Effector memory CD8-positive, alpha-beta T cell (primary cell): ENCODE measurements around the gene NTRK1.

Experiments used
- ATAC-seq: fragments of 150-1000 bp; cut with Tn5 transposase; replicated peaks from 2 replicates; pipeline ENCODE4 v1.10.0; 2021; ENCODE audit warnings: mild to moderate bottlenecking, moderate library complexity
- DNase-seq, 3 experiments: peaks; one replicate each; pipeline ENCODE4 v3.0.0; 2021
- H3K27ac Mint-ChIP-seq, 2 donors: one replicate each; pipeline ENCODE4 v1.8.0; 2022; ENCODE audit warnings: mild to moderate bottlenecking in 2 of 2, mixed read lengths in 2 of 2, moderate library complexity in 2 of 2
- H3K27me3 Mint-ChIP-seq, 2 donors: one replicate each; pipeline ENCODE4 v1.8.0; 2022; ENCODE audit warnings: mixed read lengths in 2 of 2
- H3K36me3 Mint-ChIP-seq: one replicate; pipeline ENCODE4 v1.8.0; 2022; ENCODE audit warnings: mild to moderate bottlenecking, moderate library complexity, mixed read lengths; ENCODE audit not compliant: insufficient read depth
- H3K4me1 Mint-ChIP-seq, 2 donors: one replicate each; pipeline ENCODE4 v1.8.0; 2022; ENCODE audit warnings: low read depth in 2 of 2, mixed read lengths in 2 of 2
- H3K4me3 Mint-ChIP-seq, 2 donors: one replicate each; pipeline ENCODE4 v1.8.0; 2022; ENCODE audit warnings: mild to moderate bottlenecking in 2 of 2, mixed read lengths in 2 of 2, moderate library complexity in 2 of 2
- H3K9me3 Mint-ChIP-seq, 2 donors: one replicate each; pipeline ENCODE4 v1.8.0; 2022; ENCODE audit warnings: mixed read lengths in 2 of 2
- total RNA-seq, 9 experiments: gene quantifications; one replicate each; lab custom pipeline; 2026; lab: John Stamatoyannopoulos, UW

The NTRK1 gene
- total RNA-seq = 0.12 to 11.1 (median 2.7) reads per million in 9 experiments

GRCh38 chr1:156860628-156861423 lies at the start of gene NTRK1:
Gene NTRK1, plus strand, starts transcription at chr1:156860865. Its CDS starts 70 bp downstream, at chr1:156860935.
- peaks cover 11 to 16% of the 10 kb centered on the region in 2 donors for H3K4me1 Mint-ChIP-seq
- H3K27ac Mint-ChIP-seq = no peak within 1 kb of the TSS
- peak; percentile 83 for ATAC-seq
- H3K27me3 Mint-ChIP-seq = peaks cover 52 to 60% of the 10 kb centered on the region in 2 donors
- no peaks in the 10 kb centered on the region for H3K36me3 Mint-ChIP-seq
- H3K9me3 Mint-ChIP-seq = no peaks in the 10 kb centered on the region
- peak within 1 kb of the TSS; percentile 73 to 93 for H3K4me3 Mint-ChIP-seq
- DNase-seq = peak; percentile 39 to 48 (median 41)

GRCh38 chr1:156811168-156811567 lies 49.5 kb upstream of the NTRK1 start:
- DNase-seq (no peak), ATAC-seq (no peak)
- H3K9me3 Mint-ChIP-seq = no peaks in the 10 kb centered on the region
- H3K27ac Mint-ChIP-seq = peak overlapping the region; percentile 92 to 99
- H3K36me3 Mint-ChIP-seq = peaks cover 99% of the 10 kb centered on the region
- peaks cover 70 to 78% of the 10 kb centered on the region in 2 donors for H3K4me1 Mint-ChIP-seq
- no peaks in the 10 kb centered on the region for H3K27me3 Mint-ChIP-seq
- peak overlapping the region; percentile 58 to 96 for H3K4me3 Mint-ChIP-seq

GRCh38 chr1:156812293-156812990 lies 48.2 kb upstream of the NTRK1 start:
- DNase-seq (no peak), ATAC-seq (no peak)
- peak overlapping the region; percentile 58 to 96 for H3K4me3 Mint-ChIP-seq
- H3K4me1 Mint-ChIP-seq = peaks cover 76 to 80% of the 10 kb centered on the region in 2 donors
- H3K9me3 Mint-ChIP-seq = no peaks in the 10 kb centered on the region
- peaks cover 99% of the 10 kb centered on the region for H3K36me3 Mint-ChIP-seq
- peak overlapping the region; percentile 92 to 99 for H3K27ac Mint-ChIP-seq
- H3K27me3 Mint-ChIP-seq = no peaks in the 10 kb centered on the region

GRCh38 chr1:156813298-156813697 lies 47.4 kb upstream of the NTRK1 start:
- peaks cover 95% of the 10 kb centered on the region for H3K36me3 Mint-ChIP-seq
- no peak for ATAC-seq
- DNase-seq = no peak
- peak overlapping the region; percentile 92 to 96 for H3K4me3 Mint-ChIP-seq
- H3K9me3 Mint-ChIP-seq = no peaks in the 10 kb centered on the region
- no peaks in the 10 kb centered on the region for H3K27me3 Mint-ChIP-seq
- peak overlapping the region; percentile 98 to 99 for H3K27ac Mint-ChIP-seq
- H3K4me1 Mint-ChIP-seq = peaks cover 68 to 71% of the 10 kb centered on the region in 2 donors

GRCh38 chr1:156813750-156814570 lies 46.7 kb upstream of the NTRK1 start:
- no peaks in the 10 kb centered on the region for H3K9me3 Mint-ChIP-seq
- H3K27ac Mint-ChIP-seq = peak overlapping the region; percentile 98 to 99
- DNase-seq = peak; percentile 74 to 80 (median 79)
- H3K4me1 Mint-ChIP-seq = peaks cover 62 to 64% of the 10 kb centered on the region in 2 donors
- ATAC-seq = peak; percentile 59
- H3K27me3 Mint-ChIP-seq = no peaks in the 10 kb centered on the region
- H3K36me3 Mint-ChIP-seq = peaks cover 88% of the 10 kb centered on the region
- H3K4me3 Mint-ChIP-seq = peak overlapping the region; percentile 92 to 96

- Mint-ChIP-seq H3K4me3 (peak overlapping the region; percentile 92 to 96), H3K27ac (peak overlapping the region; percentile 98 to 99), H3K27me3 (no peaks in the 10 kb centered on the region), H3K4me1 (peaks cover 56 to 61% of the 10 kb centered on the region in 2 donors), H3K36me3 (peaks cover 80% of the 10 kb centered on the region), H3K9me3 (no peaks in the 10 kb centered on the region)
- DNase-seq (no peak), ATAC-seq (no peak)
Measured at GRCh38 chr1:156814571-156815260, 45.9 kb upstream of the NTRK1 start.

- no peaks in the 10 kb centered on the region for H3K9me3 Mint-ChIP-seq
- DNase-seq = no peak
- H3K36me3 Mint-ChIP-seq = peaks cover 74% of the 10 kb centered on the region
- H3K27me3 Mint-ChIP-seq = no peaks in the 10 kb centered on the region
- peak overlapping the region; percentile 98 to 99 for H3K27ac Mint-ChIP-seq
- no peak for ATAC-seq
- peaks cover 56 to 61% of the 10 kb centered on the region in 2 donors for H3K4me1 Mint-ChIP-seq
- H3K4me3 Mint-ChIP-seq = peak overlapping the region; percentile 92 to 96
Measured at GRCh38 chr1:156815307-156815826, 45.3 kb upstream of the NTRK1 start.

- no peaks in the 10 kb centered on the region for H3K9me3 Mint-ChIP-seq
- H3K36me3 Mint-ChIP-seq = peaks cover 68% of the 10 kb centered on the region
- peaks cover 55 to 60% of the 10 kb centered on the region in 2 donors for H3K4me1 Mint-ChIP-seq
- H3K27me3 Mint-ChIP-seq = no peaks in the 10 kb centered on the region
- ATAC-seq (no peak), DNase-seq (no peak)
- H3K4me3 Mint-ChIP-seq = peak overlapping the region; percentile 92 to 96
- peak overlapping the region; percentile 98 to 99 for H3K27ac Mint-ChIP-seq
Measured at GRCh38 chr1:156815961-156816422, 44.7 kb upstream of the NTRK1 start.

GRCh38 chr1:156816561-156817328 lies 43.9 kb upstream of the NTRK1 start, which contains the start of gene SH2D2A:
Gene SH2D2A, minus strand, starts transcription at chr1:156816848. Its CDS starts 140 bp downstream, at chr1:156816708.
- Mint-ChIP-seq H3K4me3 (peak within 1 kb of the TSS; percentile 92 to 96), H3K27ac (peak within 1 kb of the TSS; percentile 98 to 99), H3K36me3 (peaks cover 60% of the 10 kb centered on the region), H3K4me1 (peaks cover 48 to 53% of the 10 kb centered on the region in 2 donors), H3K9me3 (no peaks in the 10 kb centered on the region), H3K27me3 (no peaks in the 10 kb centered on the region)
- ATAC-seq = peak; percentile 81
- peak; percentile 93 to 95 (median 94) for DNase-seq

- H3K36me3 Mint-ChIP-seq = peaks cover 17% of the 10 kb centered on the region
- H3K4me3 Mint-ChIP-seq = no peak overlapping the region
- peak; percentile 53 for ATAC-seq
- no peaks in the 10 kb centered on the region for H3K9me3 Mint-ChIP-seq
- peaks cover 5 to 10% of the 10 kb centered on the region in 2 donors for H3K4me1 Mint-ChIP-seq
- H3K27ac Mint-ChIP-seq = peak overlapping the region in 1 of 2 donors; percentile 31
- no peak for DNase-seq
- H3K27me3 Mint-ChIP-seq = no peaks in the 10 kb centered on the region
Measured at GRCh38 chr1:156821801-156822200, 38.9 kb upstream of the NTRK1 start.

- no peaks in the 10 kb centered on the region for H3K9me3 Mint-ChIP-seq
- H3K27ac Mint-ChIP-seq = peak overlapping the region in 1 of 2 donors; percentile 8
- no peak for DNase-seq
- H3K4me3 Mint-ChIP-seq = no peak overlapping the region
- peaks cover 8% of the 10 kb centered on the region for H3K36me3 Mint-ChIP-seq
- H3K27me3 Mint-ChIP-seq = no peaks in the 10 kb centered on the region
- H3K4me1 Mint-ChIP-seq = peaks cover 1 to 6% of the 10 kb centered on the region in 2 donors
- no peak for ATAC-seq
Measured at GRCh38 chr1:156822680-156823079, 38.0 kb upstream of the NTRK1 start.
